Stimulated activated CD4-positive, alpha-beta T cell treated with anti-CD3 and anti-CD28 coated beads, Interleukin-1b, Interleukin-23, amount 100 ng/mL, for 24 hours (primary cell): ENCODE measurements around the gene CTNNA2.

ENCODE experiments used
- DNase-seq, 4 experiments: peaks; one replicate each; pipeline ENCODE4 v3.0.0-alpha.2; 2020; ENCODE audit warnings: low read depth in 4 of 4, low spot score in 1 of 4

Gene CTNNA2

GRCh38 chr2:80624062-80624461, 1111.2 kb downstream of the CTNNA2 start:
- DNase-seq: no peak

DNA sequence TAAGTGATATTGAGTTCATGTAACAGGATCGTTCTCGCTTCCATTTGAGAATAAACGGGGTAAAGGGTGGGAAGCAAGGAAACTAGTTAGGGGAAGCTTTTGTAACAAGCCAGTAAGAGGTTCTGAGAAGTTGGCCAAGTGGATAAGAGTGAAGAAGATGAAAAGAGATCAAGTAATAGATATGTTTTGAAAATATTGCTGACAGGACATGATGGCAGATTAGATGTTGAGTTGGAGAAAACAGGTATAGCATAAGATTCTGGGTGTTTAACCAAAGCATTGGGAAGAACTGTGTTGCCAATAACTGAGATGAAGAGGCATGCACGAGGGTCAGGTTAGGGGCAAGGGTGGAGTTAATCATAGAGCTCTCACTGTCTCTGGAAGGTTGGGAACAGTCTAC, 1121.7 kb downstream of the CTNNA2 start:
- DNase-seq: no peak

DNA sequence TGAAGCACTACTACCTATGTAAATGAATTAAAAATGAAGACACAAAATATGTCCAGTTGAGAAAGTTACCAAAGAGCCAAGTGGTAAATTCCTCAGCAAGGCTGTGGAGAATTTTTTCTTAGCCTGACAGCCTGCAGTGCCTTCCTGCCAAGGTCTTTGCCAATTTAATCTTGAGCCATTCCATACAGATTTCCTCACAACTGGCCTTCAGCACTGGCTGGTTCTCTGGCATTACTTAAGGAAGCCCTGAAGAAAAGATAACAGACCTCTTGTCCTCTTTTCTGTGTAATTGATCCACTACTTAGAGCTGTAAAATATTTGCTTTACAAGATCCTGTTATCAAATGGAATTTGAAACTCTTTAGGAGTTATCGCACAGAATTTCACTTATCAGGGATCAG, 1125.9 kb downstream of the CTNNA2 start:
- no peak for DNase-seq

GRCh38 chr2:80642465-80642864, 1129.6 kb downstream of the CTNNA2 start:
- no peak for DNase-seq

- DNase-seq: no peak
These were observed 1130.7 kb downstream of the CTNNA2 start for GRCh38 chr2:80643598-80643997.

- DNase-seq: no peak
These were observed 1138.6 kb downstream of the CTNNA2 start for GRCh38 chr2:80651435-80651834.

GRCh38 chr2:80655265-80655664, 1142.4 kb downstream of the CTNNA2 start:
- DNase-seq: no peak

DNA sequence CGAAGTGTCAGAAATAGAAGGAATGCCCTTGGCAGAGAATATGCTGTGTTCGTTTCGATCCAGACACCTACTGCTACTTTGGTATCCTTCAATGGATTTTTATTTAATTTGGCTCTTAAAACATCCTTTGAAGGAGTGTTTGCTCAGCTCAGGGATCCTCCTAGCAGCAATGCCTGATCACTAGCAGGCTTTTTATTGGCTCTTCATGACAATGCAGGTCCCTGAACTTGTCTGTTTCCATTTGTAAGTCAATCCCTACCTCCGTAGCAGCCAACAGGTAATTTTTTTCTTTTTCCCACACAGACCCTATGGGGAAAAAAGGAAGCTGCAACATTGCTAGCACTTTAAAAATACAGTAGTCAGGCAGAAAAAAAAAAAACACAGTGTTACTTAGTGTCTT, 1157.9 kb downstream of the CTNNA2 start:
- DNase-seq: no peak

- no peak for DNase-seq
These were observed 1174.7 kb downstream of the CTNNA2 start for GRCh38 chr2:80687524-80687923.

DNA sequence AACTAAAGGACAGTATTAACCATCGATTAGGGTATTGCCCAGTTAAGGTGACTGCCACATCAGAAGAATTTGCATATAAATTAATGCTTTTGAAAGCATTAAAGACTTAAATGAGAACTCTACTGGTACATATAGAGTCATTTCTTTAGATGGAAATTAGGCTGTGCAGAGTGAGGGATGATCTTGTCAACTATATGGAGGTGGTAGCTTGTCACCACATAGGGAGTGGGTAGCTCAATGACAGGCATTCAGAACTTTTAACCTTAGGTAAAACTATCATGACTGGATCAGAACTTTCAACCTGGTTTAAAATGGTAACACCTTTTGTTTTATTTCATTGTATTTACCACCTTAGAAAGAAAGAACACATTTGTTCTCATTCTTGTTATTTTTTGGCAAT, 1176.3 kb downstream of the CTNNA2 start:
- no peak for DNase-seq
